Measurements from ENCODE around the gene SELENOV. TPM values are rescaled to one million over a fixed set of nuclear protein-coding genes. Genes with fewer than 3 reads are reported as not detected.
"Not testable (repeated sequence)": the region's sequence is repeated elsewhere in the genome, so short reads cannot be mapped to it uniquely, and the experiment has no call there.

Gene SELENOV
- total and polyA plus RNA-seq, 3 donors from 2014 or later = 2.5 to 19.7 (median 10.8) TPM

GRCh38 chr19:39473443-39473960 is 41.4 kb upstream of the SELENOV start:
- Histone ChIP-seq H3K27me3 (no peaks in the 10 kb centered on the region), H3K4me1 (no peaks in the 10 kb centered on the region), H3K36me3 (ENCODE audit: low read depth, missing control alignments) (no peaks in the 10 kb centered on the region), H3K9me3 (no peaks in the 10 kb centered on the region), H3K4me3 (no peak overlapping the region), H3K27ac (no peak overlapping the region)
- DNase-seq = no peak
- WGBS, 2 donors = 81 to 86% methylated on average over 4 to 9 of the region's 11 CpGs
- intact Hi-C loops (cut with DNase I; ENCODE audit: low total_unique reads) = no loop called here
- no peak for TF ChIP-seq POLR2A (IDR thresholded peaks at IDR 0.05)
- no peak for TF ChIP-seq CTCF (IDR thresholded peaks at IDR 0.05)

- DNase-seq = peak; percentile 60
- Histone ChIP-seq H3K36me3 (ENCODE audit: low read depth, missing control alignments) (no peaks in the 10 kb centered on the region), H3K27ac (no peak overlapping the region), H3K4me3 (no peak overlapping the region), H3K27me3 (no peaks in the 10 kb centered on the region), H3K9me3 (no peaks in the 10 kb centered on the region), H3K4me1 (no peaks in the 10 kb centered on the region)
- intact Hi-C loops (cut with DNase I; ENCODE audit: low total_unique reads) = no loop called here
- 62 to 65% methylated on average over 6 to 9 of the region's 9 CpGs for WGBS, 2 donors
- TF ChIP-seq POLR2A (IDR thresholded peaks at IDR 0.05) (no peak), CTCF (IDR thresholded peaks at IDR 0.05) (peak; percentile 17 to 81 (median 63))
Measured at GRCh38 chr19:39474139-39474620, 40.8 kb upstream of the SELENOV start.

- no peaks in the 10 kb centered on the region for H3K4me1 ChIP-seq
- intact Hi-C loops (cut with DNase I; ENCODE audit: low total_unique reads) = no loop called here
Measured at GRCh38 chr19:39475748-39476147, 39.2 kb upstream of the SELENOV start.

GRCh38 chr19:39479319-39479801 is 35.6 kb upstream of the SELENOV start:
- intact Hi-C loops (cut with DNase I; ENCODE audit: low total_unique reads); H3K9me3 ChIP-seq; H3K4me1 ChIP-seq; DNase-seq; H3K27me3 ChIP-seq; H3K36me3 ChIP-seq (ENCODE audit: low read depth, missing control alignments); H3K4me3 ChIP-seq: not testable (repeated sequence)
- H3K27ac ChIP-seq = peak overlapping the region in 1 of 2 donors; percentile 83
- 70 to 77% methylated on average over 11 of the region's 11 CpGs for WGBS, 2 donors

More at GRCh38 chr19:39475748-39476147, 39.2 kb upstream of the SELENOV start:
- H3K27ac ChIP-seq = no peak overlapping the region
- H3K4me3 ChIP-seq = no peak overlapping the region
- no peaks in the 10 kb centered on the region for H3K27me3 ChIP-seq
- TF ChIP-seq POLR2A (IDR thresholded peaks at IDR 0.05) (no peak), CTCF (IDR thresholded peaks at IDR 0.05) (no peak)
- WGBS, 2 donors = 90 to 100% methylated on average over 2 of the region's 2 CpGs
- DNase-seq = no peak
- no peaks in the 10 kb centered on the region for H3K36me3 ChIP-seq (ENCODE audit: low read depth, missing control alignments)
- H3K9me3 ChIP-seq = no peaks in the 10 kb centered on the region

- DNase-seq = no peak
- no peaks in the 10 kb centered on the region for H3K9me3 ChIP-seq
- no peaks in the 10 kb centered on the region for H3K36me3 ChIP-seq (ENCODE audit: low read depth, missing control alignments)
- peak overlapping the region in 1 of 2 donors; percentile 81 for H3K4me3 ChIP-seq
- 28 to 30% methylated on average over 10 of the region's 10 CpGs for WGBS, 2 donors
- H3K4me1 ChIP-seq = peaks cover 7% of the 10 kb centered on the region
- H3K27me3 ChIP-seq = no peaks in the 10 kb centered on the region
- intact Hi-C loops (cut with DNase I; ENCODE audit: low total_unique reads) = no loop called here
- TF ChIP-seq POLR2A (IDR thresholded peaks at IDR 0.05) (no peak), CTCF (IDR thresholded peaks at IDR 0.05) (no peak)
- H3K27ac ChIP-seq = peak overlapping the region; percentile 41 to 83
Measured at GRCh38 chr19:39479916-39480315, 35.0 kb upstream of the SELENOV start.
